ENCODE data around the gene RAB11FIP5. TPM values are rescaled to one million over a fixed set of nuclear protein-coding genes. Genes with fewer than 3 reads are reported as not detected.

Gene RAB11FIP5
- total RNA-seq, 1 experiment from 2014 or later, result 20.8 TPM

- peak overlapping the region; percentile 91 for H3K27ac ChIP-seq (ENCODE audit: low read depth, low read length)
- RAD21 ChIA-PET (ENCODE audit: low non-redundant PET in 1 of 2, low total read pairs in 2 of 2, uncharacterized antibody in 2 of 2, unreplicated experiment in 2 of 2), result no interaction called here
- peak overlapping the region; percentile 24 to 45 for H3K4me3 ChIP-seq (replicated peaks in 1 of 2; ENCODE audit: low read depth in 1 of 2, low read length in 2 of 2)
- H3K9me3 ChIP-seq (ENCODE audit: control insufficient read depth in 1 of 2, insufficient read depth in 1 of 2, low read depth in 1 of 2, low read length in 2 of 2), result no peaks in the 10 kb centered on the region
- H4K20me1 ChIP-seq (ENCODE audit: insufficient read depth), result no peaks in the 10 kb centered on the region
- POLR2A ChIA-PET, result no interaction called here
- peak overlapping the region; percentile 64 for H3K9ac ChIP-seq (ENCODE audit: low read length)
- H3K79me2 ChIP-seq (ENCODE audit: insufficient read depth, low read length), result peaks cover 58% of the 10 kb centered on the region
- no peaks in the 10 kb centered on the region for H3K9me2 ChIP-seq (ENCODE audit: insufficient read depth)
- H3K36me3 ChIP-seq (ENCODE audit: control insufficient read depth in 1 of 2, insufficient read depth in 2 of 2, low read length in 2 of 2), result no peaks in the 10 kb centered on the region
- BruUV-seq (replicated peaks), result no TSS peak
- peak; percentile 86 for ATAC-seq
- H3K4me1 ChIP-seq (ENCODE audit: control insufficient read depth in 1 of 2, insufficient read depth in 2 of 2, low read length in 2 of 2), result peaks cover 31 to 43% of the 10 kb centered on the region in 2 experiments
- intact Hi-C loops (cut with micrococcal nuclease), result no loop called here
- H3K27me3 ChIP-seq (ENCODE audit: insufficient read depth, low read length), result no peaks in the 10 kb centered on the region
- no peak overlapping the region for H2AFZ ChIP-seq (ENCODE audit: low read depth, low read length, poor library complexity, severe bottlenecking)
- H3K4me2 ChIP-seq (ENCODE audit: low read length), result peak overlapping the region; percentile 80
- peak; percentile 68 for DNase-seq (ENCODE audit: low read depth, low spot score)
- CTCF ChIA-PET, result interaction anchor here (0.6 to 1.8 kb wide), 3 partner anchors 85 to 113 kb away, joined by 4 to 7 read pairs (median 4); no protein-coding TSS in a partner anchor
- no peak for TF ChIP-seq ATF3 (IDR thresholded peaks at IDR 0.05)
- TF ChIP-seq MAX (IDR thresholded peaks at IDR 0.05), result peak; percentile 28; the same call in 1 of the 2 replicates
- TF ChIP-seq CEBPB (IDR thresholded peaks at IDR 0.05; ENCODE audit: low read depth), result no peak
- no peak for TF ChIP-seq SRF (IDR thresholded peaks at IDR 0.05; ENCODE audit: low read depth)
- no peak for TF ChIP-seq REST (IDR thresholded peaks at IDR 0.05; ENCODE audit: low read depth)
- TF ChIP-seq SIN3A (IDR thresholded peaks at IDR 0.05; ENCODE audit: low read depth), result peak; percentile 50
- no peak for TF ChIP-seq EGR1 (IDR thresholded peaks at IDR 0.05; ENCODE audit: low read depth)
- TF ChIP-seq JUND (IDR thresholded peaks at IDR 0.05), result peak; percentile 87
- TF ChIP-seq CTCF (IDR thresholded peaks at IDR 0.05 in 2 of 3, conservative IDR thresholded peaks at IDR 0.05 in 1 of 3; ENCODE audit: borderline replicate concordance in 1 of 3, insufficient read depth in 1 of 3, low read depth in 2 of 3, low read length in 2 of 3), result no peak
- no peak for TF ChIP-seq ZBTB33 (IDR thresholded peaks at IDR 0.05; ENCODE audit: extremely low read depth, insufficient replicate concordance, low read length)
- no peak for TF ChIP-seq POLR2A (IDR thresholded peaks at IDR 0.05; ENCODE audit: borderline replicate concordance, extremely low read depth, insufficient read depth, insufficient read length)
- TF ChIP-seq ZFX (IDR thresholded peaks at IDR 0.05), result peak; percentile 36; the same call in 1 of the 2 replicates
- TF ChIP-seq EZH2 (IDR thresholded peaks at IDR 0.05), result no peak
- TF ChIP-seq SP1 (IDR thresholded peaks at IDR 0.05; ENCODE audit: low read depth), result peak; percentile 76
- TF ChIP-seq CBX3 (IDR thresholded peaks at IDR 0.05; ENCODE audit: low read depth), result peak; percentile 78; the same call in 1 of the 2 replicates
- TF ChIP-seq TCF7L2 (IDR thresholded peaks at IDR 0.05; ENCODE audit: borderline replicate concordance, extremely low read depth, insufficient read depth, insufficient read length), result no peak
- TF ChIP-seq YY1 (IDR thresholded peaks at IDR 0.05; ENCODE audit: extremely low read depth, insufficient replicate concordance, low read depth, low read length), result peak; percentile 40
- TF ChIP-seq FOSL1 (IDR thresholded peaks at IDR 0.05; ENCODE audit: low read depth), result peak; percentile 88
- no peak for TF ChIP-seq ELF1 (IDR thresholded peaks at IDR 0.05; ENCODE audit: borderline replicate concordance, low read depth)
Measured at GRCh38 chr2:73063909-73064875, 48.6 kb downstream of the RAB11FIP5 start.

All from HCT116 (cell line).